ENCODE data around the gene B4GALNT3.

DNA sequence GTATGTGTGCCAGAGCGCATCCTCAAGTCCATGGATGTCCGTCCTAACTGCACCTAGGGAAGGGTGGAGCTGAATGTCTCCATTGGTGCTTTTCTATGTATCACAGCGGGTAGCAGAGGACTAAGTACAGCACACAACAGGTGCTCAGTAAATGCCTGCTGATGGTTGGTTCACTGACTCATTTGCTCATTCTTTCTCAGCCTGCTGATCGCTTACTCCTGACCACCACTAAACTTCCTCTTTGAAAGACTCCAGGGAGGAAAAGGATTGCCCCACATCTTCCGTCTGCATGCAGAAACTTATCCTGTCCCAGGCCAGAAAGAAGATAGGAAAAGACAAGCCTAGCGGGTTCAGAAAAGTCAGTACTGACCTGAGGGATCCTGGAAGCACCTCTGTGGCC lies 66.3 kb downstream of the B4GALNT3 start:
- TF ChIP-seq EZH2 (IDR thresholded peaks at IDR 0.05; ENCODE audit: insufficient read depth, poor library complexity, severe bottlenecking) (no peak), EZH2phosphoT487 (IDR thresholded peaks at IDR 0.05; ENCODE audit: insufficient read depth, low read depth) (no peak)
